ENCODE results near the gene EMC8.
A peak's percentile ranks its signal among the peaks of the same experiment; 100 is the strongest.
"Not testable (repeated sequence)": the region's sequence is repeated elsewhere in the genome, so short reads cannot be mapped to it uniquely, and the experiment has no call there.

EMC8 gene

DNA sequence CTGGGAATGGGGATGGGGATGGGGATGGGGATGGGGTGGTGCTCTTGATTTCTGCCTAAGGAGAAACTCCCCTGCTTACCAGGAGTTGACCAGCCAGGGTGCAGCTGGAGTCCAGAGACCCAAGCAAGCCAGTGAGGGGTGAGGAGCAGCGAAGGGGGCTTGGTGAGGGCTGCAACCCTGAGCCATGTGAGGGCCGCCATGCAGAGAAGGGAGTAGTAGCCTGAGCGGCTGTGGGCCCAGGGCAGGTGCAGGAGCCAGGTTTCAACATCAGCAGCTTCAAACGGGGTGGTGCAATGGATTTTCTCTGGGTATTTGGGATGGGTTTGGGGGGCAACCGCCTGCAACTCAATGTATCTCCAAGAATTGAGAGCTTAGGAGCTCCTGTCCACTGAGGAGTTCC, 35.4 kb upstream of the EMC8 start:
- DNase-seq = no peak

DNA sequence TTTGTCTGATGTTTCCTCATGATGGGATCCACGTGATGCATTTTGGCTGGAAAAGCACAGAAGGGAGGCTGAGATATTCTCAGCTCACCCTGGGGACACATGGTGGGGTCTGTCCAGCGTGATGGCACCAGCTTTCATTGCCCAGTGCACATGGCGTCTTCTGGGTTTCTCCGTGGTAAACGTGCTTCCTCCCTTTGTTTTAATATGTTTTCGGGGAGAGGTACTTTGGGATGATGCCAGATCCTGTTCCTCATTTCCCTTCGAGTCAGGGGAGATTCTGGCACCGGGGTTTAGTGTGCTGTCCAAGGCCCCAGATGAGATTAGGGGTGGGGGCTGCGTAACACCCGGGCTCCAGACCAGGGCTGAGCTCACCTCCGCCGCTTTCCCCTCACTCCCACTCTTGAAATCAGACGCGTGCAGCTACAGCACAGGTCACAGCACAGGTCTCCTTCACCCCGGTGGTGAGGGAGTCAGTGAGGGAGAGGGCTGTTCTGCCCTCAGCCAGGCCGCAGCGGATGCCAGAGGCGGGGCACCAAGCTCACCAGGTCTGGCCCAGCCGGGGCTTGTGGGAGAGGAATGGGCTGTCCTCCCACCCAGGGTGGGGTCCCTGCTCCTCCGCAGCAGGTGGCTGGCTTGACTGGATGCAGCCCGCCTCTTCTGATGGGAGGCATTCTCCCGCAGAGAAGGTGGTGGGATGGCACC, 34.0 kb upstream of the EMC8 start:
- no peak for DNase-seq

- DNase-seq = no peak
Observed at GRCh38 chr16:85832570-85833218, 33.4 kb upstream of the EMC8 start.

- DNase-seq = no peak
Observed at GRCh38 chr16:85830821-85831220, 31.5 kb upstream of the EMC8 start.

GRCh38 chr16:85829751-85830445, 30.6 kb upstream of the EMC8 start:
- no peak for DNase-seq

DNA sequence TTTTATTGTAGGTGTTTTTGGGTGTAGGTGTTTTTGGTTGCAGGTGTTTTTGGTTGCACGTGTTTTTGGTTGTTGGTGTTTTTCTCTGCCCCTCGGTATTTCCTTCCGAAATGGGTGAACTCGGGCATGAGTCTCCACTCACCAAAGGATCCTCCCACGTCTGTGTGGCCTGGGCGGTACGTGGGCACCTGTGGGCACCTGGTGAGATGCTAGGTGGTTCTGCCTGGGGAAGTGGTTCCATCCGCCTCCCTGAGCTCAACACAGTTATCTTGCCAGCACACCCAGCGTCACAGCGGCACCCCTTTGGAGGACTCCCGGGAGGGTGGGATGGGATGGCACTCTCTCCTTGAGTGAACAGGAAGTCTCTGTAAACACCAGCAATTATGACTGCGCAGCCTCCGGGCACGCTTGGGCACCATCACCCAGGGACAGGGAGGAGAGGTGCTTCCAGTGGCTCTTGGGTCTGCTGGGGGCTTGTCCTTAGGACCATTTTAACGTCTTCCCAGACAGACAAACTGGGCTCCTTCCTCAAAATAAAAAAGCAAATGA, 29.9 kb upstream of the EMC8 start:
- DNase-seq = no peak

GRCh38 chr16:85828166-85828565, 28.8 kb upstream of the EMC8 start:
- DNase-seq = no peak

DNA sequence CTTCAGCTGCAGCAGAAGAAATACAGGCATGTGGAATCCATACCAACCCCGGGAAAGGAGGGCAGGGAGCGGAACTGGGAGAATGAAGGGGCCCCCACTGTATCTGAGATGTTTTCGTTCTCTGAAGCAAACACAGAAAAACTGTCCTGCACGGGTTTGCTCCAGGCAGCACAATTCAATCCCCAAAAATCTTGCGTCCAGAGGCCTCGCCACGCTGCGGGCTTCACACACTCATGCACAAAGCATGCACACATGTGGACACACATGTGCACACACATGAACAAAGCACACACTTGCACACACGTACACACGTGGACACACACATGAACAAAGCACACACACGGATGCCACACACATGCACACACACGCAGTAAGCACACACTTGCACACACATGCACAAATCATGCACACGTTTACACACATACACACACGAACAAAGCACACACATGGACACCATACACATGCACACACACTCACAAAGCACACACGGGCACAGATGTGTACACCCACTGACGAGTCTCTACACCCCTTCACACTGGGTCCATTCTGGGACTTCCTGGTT, 27.4 kb upstream of the EMC8 start:
- DNase-seq = no peak

- DNase-seq = no peak
Observed at GRCh38 chr16:85825326-85825725, 26.0 kb upstream of the EMC8 start.

DNA sequence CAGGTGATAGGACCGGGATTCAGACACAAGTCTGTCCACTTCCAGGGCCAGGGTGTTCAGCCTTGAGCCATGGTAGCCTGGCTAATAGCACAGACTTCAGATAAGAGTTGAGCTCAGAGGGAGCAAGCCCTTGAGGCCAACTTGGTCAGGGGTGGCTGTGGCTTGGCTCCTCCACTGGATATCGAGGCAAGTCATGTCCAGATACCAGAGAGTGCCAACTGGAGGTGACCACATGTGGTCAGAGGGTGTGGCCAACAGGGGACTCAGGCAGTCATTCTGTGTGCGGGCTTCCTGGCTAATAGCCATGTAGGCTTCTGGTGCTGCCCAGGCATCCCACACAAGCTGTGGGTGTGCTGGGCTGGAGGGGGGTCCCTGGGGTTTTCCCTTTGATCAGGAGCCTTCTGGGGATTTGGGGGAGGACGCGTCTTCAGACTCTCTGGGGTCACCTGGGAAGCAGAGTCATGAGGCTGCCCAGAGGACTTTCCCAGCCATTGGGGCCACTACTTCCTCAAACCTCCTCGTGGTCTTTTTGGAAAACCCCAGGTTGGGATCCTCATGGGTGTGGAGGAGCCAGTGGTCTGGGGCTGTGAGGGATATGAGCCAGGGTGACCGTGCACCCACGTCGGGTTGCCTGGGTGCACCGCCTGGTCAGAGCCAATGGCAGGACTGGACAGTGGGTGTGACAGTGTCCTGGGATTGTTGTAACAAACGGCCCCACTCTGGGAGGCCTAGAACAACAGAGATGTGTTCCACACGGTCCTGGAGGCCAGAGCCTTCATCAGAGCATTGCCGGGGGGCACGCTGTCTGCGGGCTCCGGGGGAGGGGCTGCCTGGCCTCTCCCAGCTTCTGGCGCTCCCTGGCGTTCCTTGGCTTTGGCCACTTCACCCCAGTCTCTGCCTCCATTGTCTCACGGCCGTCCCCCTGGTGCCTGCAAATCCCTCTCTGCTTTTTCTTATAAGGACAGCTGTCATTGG, 25.1 kb upstream of the EMC8 start:
- DNase-seq = no peak

GRCh38 chr16:85823328-85823920, 24.1 kb upstream of the EMC8 start:
- DNase-seq = no peak

- no peak for DNase-seq
Observed at GRCh38 chr16:85822145-85822544, 22.8 kb upstream of the EMC8 start.

GRCh38 chr16:85821390-85822135, 22.2 kb upstream of the EMC8 start:
- peak; percentile 62 for DNase-seq

- DNase-seq = no peak
Observed at GRCh38 chr16:85820604-85821372, 21.4 kb upstream of the EMC8 start.

GRCh38 chr16:85819771-85820170, 20.4 kb upstream of the EMC8 start:
- DNase-seq = no peak

DNA sequence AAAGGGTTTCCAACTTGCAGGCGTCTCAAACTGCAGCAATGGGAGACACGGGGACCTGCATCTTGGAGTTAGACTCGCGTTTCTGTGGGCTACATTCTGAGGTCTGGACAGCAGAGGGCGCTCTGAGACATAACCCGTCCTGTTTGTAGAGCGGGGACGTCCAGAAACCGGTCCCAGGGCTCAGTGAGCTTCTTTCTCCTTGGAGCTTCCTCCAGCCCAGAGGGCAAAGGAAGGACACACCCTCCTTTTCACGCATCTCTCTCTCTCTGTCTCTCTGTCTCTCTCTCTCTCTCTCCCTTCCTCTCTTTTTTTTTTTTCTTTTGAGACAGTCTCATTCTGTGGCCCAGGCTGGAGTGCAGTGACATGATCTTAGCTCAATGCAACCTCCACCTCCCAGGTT, 19.9 kb upstream of the EMC8 start:
- DNase-seq = peak; percentile 62

DNA sequence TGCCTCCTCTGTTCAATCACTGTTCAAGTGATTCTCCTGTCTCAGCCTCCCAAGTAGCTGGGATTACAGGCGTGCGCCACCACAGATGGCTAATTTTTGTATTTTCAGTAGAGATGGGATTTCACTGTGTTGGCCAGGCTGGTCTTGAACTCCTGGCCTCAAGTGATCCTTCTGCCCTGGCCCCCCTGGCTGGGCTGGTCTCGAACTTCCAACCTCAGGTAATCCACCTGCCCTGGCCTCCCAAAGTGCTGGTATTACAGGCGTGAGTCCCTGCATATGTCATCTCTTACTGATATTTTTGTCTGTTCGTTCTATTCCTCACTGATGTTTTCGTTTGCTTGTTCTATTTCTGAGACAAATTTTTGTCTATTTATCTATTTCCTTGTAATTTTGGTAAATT, 17.9 kb upstream of the EMC8 start:
- DNase-seq = not testable (repeated sequence)

GRCh38 chr16:85816159-85816558, 16.8 kb upstream of the EMC8 start:
- DNase-seq = no peak

DNA sequence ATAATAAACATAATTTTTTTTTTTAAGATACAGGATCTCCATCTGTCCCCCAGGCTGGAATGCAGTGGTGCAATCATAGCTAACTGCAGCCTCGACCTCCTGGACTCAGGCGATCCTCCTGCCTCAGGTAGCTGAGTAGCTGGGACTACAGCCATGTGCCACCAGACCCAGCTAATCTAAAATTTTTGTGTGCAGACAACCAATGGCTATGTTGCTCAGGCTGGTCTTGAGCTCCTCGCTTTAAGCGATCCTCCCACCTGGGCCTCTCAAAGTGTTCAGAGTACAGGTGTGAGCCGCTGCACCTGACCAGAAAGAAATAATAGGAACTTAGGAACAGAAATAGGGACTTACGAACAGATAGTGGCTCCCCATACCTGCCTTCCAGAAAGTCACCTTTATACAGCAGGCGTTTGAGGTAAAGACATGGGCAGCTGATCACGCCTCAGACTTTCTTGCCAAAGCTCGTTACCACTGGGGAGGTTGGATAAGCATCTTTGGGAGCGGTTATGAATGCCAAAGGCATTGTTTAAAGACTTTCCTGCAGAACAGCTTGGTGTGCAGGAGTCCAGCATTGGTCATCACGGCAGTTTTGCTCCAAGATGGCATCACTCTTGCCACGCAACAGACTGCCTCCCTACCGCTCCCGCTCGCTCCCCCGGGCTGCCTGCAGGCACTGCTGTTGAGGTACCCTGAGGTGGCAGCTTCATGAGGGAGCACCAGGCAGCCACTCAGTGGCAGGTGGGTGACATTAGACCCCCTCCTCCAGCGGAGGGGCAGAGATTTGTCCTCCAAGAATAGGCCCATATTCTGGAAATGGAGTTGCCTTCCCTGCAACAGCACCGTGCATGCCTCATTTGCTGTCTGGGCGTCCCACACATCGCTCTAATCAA, 13.7 kb upstream of the EMC8 start:
- DNase-seq = no peak

Measured in NCI-H1694 treated with DMSO at 0.1 percent for 48 hours (cell line).